ENCODE data around the gene GNAS-AS1. TPM values are rescaled to one million over a fixed set of nuclear protein-coding genes. Genes with fewer than 3 reads are reported as not detected.

GNAS-AS1 gene
- total RNA-seq, 4 donors from 2014 or later = 0.42 to 0.59 TPM; not detected in 2

DNA sequence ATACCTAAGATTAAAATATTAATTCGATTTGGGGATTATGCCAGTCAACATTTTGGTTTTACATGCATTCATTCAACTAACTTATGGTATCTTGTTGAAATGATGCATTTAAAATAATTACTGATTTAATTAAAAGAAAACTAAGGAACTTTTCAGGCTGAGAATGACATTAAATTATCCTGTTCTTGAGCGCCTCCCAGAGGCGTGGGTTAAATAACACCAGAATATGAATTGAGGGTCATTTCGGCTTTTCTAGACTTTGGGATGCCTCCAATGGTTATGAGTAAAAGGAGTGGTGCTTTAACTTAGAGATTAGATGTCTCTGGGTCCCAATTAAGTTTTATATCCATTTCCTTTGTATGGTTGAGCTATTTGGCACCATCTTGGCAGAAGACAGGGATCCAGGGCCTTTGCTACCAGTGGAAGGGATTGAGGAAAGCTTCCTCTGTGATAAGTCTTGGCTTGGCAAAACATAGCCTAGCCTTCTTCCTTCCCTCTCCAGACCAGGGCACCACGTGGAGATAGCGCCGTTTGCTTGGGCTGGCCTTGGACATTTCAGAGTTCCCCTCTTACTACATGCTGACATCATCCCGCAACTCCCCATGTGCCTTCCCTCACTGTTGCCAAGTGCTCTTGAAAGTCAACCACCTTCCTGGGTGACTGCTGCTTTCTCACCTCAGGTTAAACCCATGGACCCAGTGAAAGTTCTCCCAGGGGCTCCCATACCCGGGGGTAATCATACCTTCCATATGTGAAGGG, 30.5 kb upstream of the GNAS-AS1 start:
- no peak for TF ChIP-seq CTCF (IDR thresholded peaks at IDR 0.05)
- TF ChIP-seq EP300 (IDR thresholded peaks at IDR 0.05) = no peak
- no peak for TF ChIP-seq POLR2A (IDR thresholded peaks at IDR 0.05)
- Histone ChIP-seq H3K9me3 (no peaks in the 10 kb centered on the region), H3K4me1 (peaks cover 0 to 8% (median 0%) of the 10 kb centered on the region in 4 donors), H3K36me3 (no peaks in the 10 kb centered on the region), H3K27ac (no peak overlapping the region), H3K4me3 (no peak overlapping the region), H3K27me3 (no peaks in the 10 kb centered on the region)
- no peak for DNase-seq (ENCODE audit: low spot score in 2 of 2)
- WGBS, 2 donors = 82 to 93% methylated on average over 9 of the region's 9 CpGs

- no peaks in the 10 kb centered on the region for H3K9me3 ChIP-seq
- 84 to 85% methylated on average over 1 of the region's 1 CpG for WGBS, 2 donors
- peaks cover 0 to 8% (median 0%) of the 10 kb centered on the region in 4 donors for H3K4me1 ChIP-seq
- no peak for TF ChIP-seq CTCF (IDR thresholded peaks at IDR 0.05)
- DNase-seq (ENCODE audit: low spot score in 2 of 2) = no peak
- H3K36me3 ChIP-seq = no peaks in the 10 kb centered on the region
- no peak overlapping the region for H3K27ac ChIP-seq
- H3K4me3 ChIP-seq = no peak overlapping the region
- no peaks in the 10 kb centered on the region for H3K27me3 ChIP-seq
These were observed 29.7 kb upstream of the GNAS-AS1 start for GRCh38 chr20:58880441-58880840.

GRCh38 chr20:58878399-58878798, 27.7 kb upstream of the GNAS-AS1 start:
- H3K36me3 ChIP-seq = no peaks in the 10 kb centered on the region
- H3K27me3 ChIP-seq = no peaks in the 10 kb centered on the region
- H3K9me3 ChIP-seq = no peaks in the 10 kb centered on the region
- no peak for DNase-seq (ENCODE audit: low spot score in 2 of 2)
- no peak overlapping the region for H3K27ac ChIP-seq
- 79 to 83% methylated on average over 4 of the region's 4 CpGs for WGBS, 2 donors
- H3K4me3 ChIP-seq = no peak overlapping the region
- H3K4me1 ChIP-seq = peaks cover 0 to 7% (median 0%) of the 10 kb centered on the region in 4 donors
- no peak for TF ChIP-seq EP300 (IDR thresholded peaks at IDR 0.05)
- TF ChIP-seq CTCF (IDR thresholded peaks at IDR 0.05) = no peak
- no peak for TF ChIP-seq POLR2A (IDR thresholded peaks at IDR 0.05)

GRCh38 chr20:58877976-58878360, 27.3 kb upstream of the GNAS-AS1 start:
- Histone ChIP-seq H3K9me3 (no peaks in the 10 kb centered on the region), H3K27me3 (no peaks in the 10 kb centered on the region), H3K36me3 (no peaks in the 10 kb centered on the region), H3K27ac (no peak overlapping the region), H3K4me1 (peaks cover 0 to 3% (median 0%) of the 10 kb centered on the region in 4 donors), H3K4me3 (no peak overlapping the region)
- TF ChIP-seq EP300 (IDR thresholded peaks at IDR 0.05) = no peak
- TF ChIP-seq CTCF (IDR thresholded peaks at IDR 0.05) = no peak
- TF ChIP-seq POLR2A (IDR thresholded peaks at IDR 0.05) = no peak
- DNase-seq (ENCODE audit: low spot score in 2 of 2) = no peak
- WGBS, 2 donors = 52 to 63% methylated on average over 4 of the region's 4 CpGs

- no peaks in the 10 kb centered on the region for H3K27me3 ChIP-seq
- H3K36me3 ChIP-seq = no peaks in the 10 kb centered on the region
- TF ChIP-seq POLR2A (IDR thresholded peaks at IDR 0.05) = no peak
- TF ChIP-seq EP300 (IDR thresholded peaks at IDR 0.05) = no peak
- no peak for TF ChIP-seq CTCF (IDR thresholded peaks at IDR 0.05)
- WGBS, 2 donors = 70 to 72% methylated on average over 11 of the region's 11 CpGs
- no peak for DNase-seq (ENCODE audit: low spot score in 2 of 2)
- H3K9me3 ChIP-seq = no peaks in the 10 kb centered on the region
- H3K4me1 ChIP-seq = no peaks in the 10 kb centered on the region
- no peak overlapping the region for H3K27ac ChIP-seq
- no peak overlapping the region for H3K4me3 ChIP-seq
These were observed 26.6 kb upstream of the GNAS-AS1 start for GRCh38 chr20:58877050-58877975.
